H9 (cell line): ENCODE results near the gene AFG1L. TPM values are rescaled to one million over a fixed set of nuclear protein-coding genes. Genes with fewer than 3 reads are reported as not detected.

ENCODE experiments used
- DNase-seq: peaks from one replicate; pipeline ENCODE4 v3.0.0-alpha.2; 2017
- H2AFZ ChIP-seq: one replicate; pipeline ENCODE4 v1.6.1; 2013; ENCODE audit warnings: mild to moderate bottlenecking, low read length, control low read depth, moderate library complexity
- H2AK5ac ChIP-seq: 2 replicates; pipeline ENCODE4 v1.6.1; 2013; ENCODE audit warnings: low read length, control low read depth, mixed read lengths; ENCODE audit not compliant: insufficient read length
- H2BK120ac ChIP-seq: one replicate; pipeline ENCODE4 v1.6.1; 2013; ENCODE audit warnings: low read depth, mild to moderate bottlenecking, low read length, control low read depth, inconsistent platforms; ENCODE audit not compliant: poor library complexity, severe bottlenecking
- H2BK12ac ChIP-seq: 2 replicates; pipeline ENCODE4 v1.6.1; 2013; ENCODE audit warnings: low read length, control low read depth, mixed read lengths, low read depth; ENCODE audit not compliant: insufficient read length
- H2BK15ac ChIP-seq: 2 replicates; pipeline ENCODE4 v1.6.1; 2013; ENCODE audit warnings: low read depth, low read length, control low read depth
- H2BK20ac ChIP-seq: one replicate; pipeline ENCODE4 v1.6.1; 2013; ENCODE audit warnings: low read depth, mild to moderate bottlenecking, low read length, control low read depth, inconsistent platforms; ENCODE audit not compliant: poor library complexity, severe bottlenecking
- H2BK5ac ChIP-seq: 2 replicates; pipeline ENCODE4 v1.6.1; 2013; ENCODE audit warnings: low read length, control low read depth, mixed read lengths; ENCODE audit not compliant: insufficient read length
- H3K14ac ChIP-seq: 2 replicates; pipeline ENCODE4 v1.6.1; 2013; ENCODE audit warnings: low read length, control low read depth; ENCODE audit not compliant: insufficient read depth
- H3K18ac ChIP-seq: 2 replicates; pipeline ENCODE4 v1.6.1; 2013; ENCODE audit warnings: low read depth, mild to moderate bottlenecking, mixed read lengths, low read length, control low read depth; ENCODE audit not compliant: insufficient read length
- H3K23ac ChIP-seq: 2 replicates; pipeline ENCODE4 v1.6.1; 2013; ENCODE audit warnings: low read length, control low read depth, mixed read lengths, low read depth; ENCODE audit not compliant: insufficient read length
- H3K23me2 ChIP-seq: 2 replicates; pipeline ENCODE4 v1.6.1; 2013; ENCODE audit warnings: low read depth, mild to moderate bottlenecking, mixed read lengths, low read length, control low read depth; ENCODE audit not compliant: insufficient read length, poor library complexity, severe bottlenecking
- H3K27ac ChIP-seq: 2 replicates; pipeline ENCODE4 v1.5.1; 2013; ENCODE audit warnings: low read length, control low read depth, mixed read lengths, low read depth; ENCODE audit not compliant: insufficient read length
- H3K27me3 ChIP-seq: 2 replicates; pipeline ENCODE4 v1.6.1; 2013; ENCODE audit warnings: low read length, control low read depth, inconsistent platforms; ENCODE audit not compliant: insufficient read depth
- H3K4ac ChIP-seq: 2 replicates; pipeline ENCODE4 v1.6.1; 2013; ENCODE audit warnings: low read depth, mild to moderate bottlenecking, control low read depth, inconsistent platforms, low read length, moderate library complexity
- H3K4me1 ChIP-seq: 2 replicates; pipeline ENCODE4 v1.6.1; 2013; ENCODE audit warnings: low read length, control low read depth, inconsistent platforms; ENCODE audit not compliant: insufficient read depth
- H3K4me2 ChIP-seq: 2 replicates; pipeline ENCODE4 v1.6.1; 2013; ENCODE audit warnings: low read length, control low read depth, mixed read lengths; ENCODE audit not compliant: insufficient read length, insufficient read depth
- H3K56ac ChIP-seq: 2 replicates; pipeline ENCODE4 v1.6.1; 2013; ENCODE audit warnings: low read depth, mild to moderate bottlenecking, mixed read lengths, low read length, control low read depth; ENCODE audit not compliant: insufficient read length
- H3K79me1 ChIP-seq: 2 replicates; pipeline ENCODE4 v1.6.1; 2013; ENCODE audit warnings: low read depth, mild to moderate bottlenecking, moderate library complexity, low read length, control low read depth, inconsistent platforms; ENCODE audit not compliant: insufficient read depth, poor library complexity, severe bottlenecking
- H3K79me2 ChIP-seq: 2 replicates; pipeline ENCODE4 v1.6.1; 2013; ENCODE audit warnings: low read length, control low read depth, inconsistent platforms; ENCODE audit not compliant: insufficient read depth
- H3K9ac ChIP-seq: 2 replicates; pipeline ENCODE4 v1.6.1; 2013; ENCODE audit warnings: low read length, control low read depth, mixed read lengths; ENCODE audit not compliant: insufficient read length; ENCODE audit errors: extremely low read depth
- H3K9me3 ChIP-seq: one replicate; pipeline ENCODE4 v1.6.1; 2013; ENCODE audit warnings: low read depth, low read length, inconsistent platforms; ENCODE audit not compliant: control insufficient read depth
- H3T11ph ChIP-seq: one replicate; pipeline ENCODE4 v1.6.1; 2013; ENCODE audit warnings: mild to moderate bottlenecking, low read length, control low read depth, inconsistent platforms
- H4K20me1 ChIP-seq: one replicate; pipeline ENCODE4 v1.6.1; 2013; ENCODE audit not compliant: control insufficient read depth, insufficient read length, insufficient read depth
- H4K5ac ChIP-seq: 2 replicates; pipeline ENCODE4 v1.6.1; 2013; ENCODE audit warnings: low read depth, mild to moderate bottlenecking, mixed read lengths, low read length, control low read depth; ENCODE audit not compliant: insufficient read length
- H4K8ac ChIP-seq: replicated peaks from 2 replicates; pipeline ENCODE4 v1.6.1; 2013; ENCODE audit warnings: low read length, control low read depth, mixed read lengths, low read depth; ENCODE audit not compliant: insufficient read length
- H4K91ac ChIP-seq: 2 replicates; pipeline ENCODE4 v1.6.1; 2013; ENCODE audit warnings: low read depth, mild to moderate bottlenecking, moderate library complexity, mixed read lengths, low read length, control low read depth; ENCODE audit not compliant: insufficient read length
- H3K27ac Mint-ChIP-seq, 3 experiments: 2 replicates in 2 of 3; 3 replicates in 1 of 3; pipeline ENCODE4 v1.8.0; 2020 to 2021; ENCODE audit warnings: mixed read lengths in 3 of 3, mild to moderate bottlenecking in 1 of 3, moderate library complexity in 1 of 3
- H3K27me3 Mint-ChIP-seq: 2 replicates; pipeline ENCODE4 v1.8.0; 2021; ENCODE audit warnings: low read depth, mild to moderate bottlenecking, moderate library complexity, mixed read lengths
- H3K36me3 Mint-ChIP-seq, 3 experiments: 2 replicates in 2 of 3; 3 replicates in 1 of 3; pipeline ENCODE4 v1.8.0; 2020 to 2021; ENCODE audit warnings: low read depth in 3 of 3, mixed read lengths in 3 of 3; ENCODE audit not compliant: insufficient read depth in 1 of 3
- H3K4me1 Mint-ChIP-seq, 2 experiments: 2 replicates each; pipeline ENCODE4 v1.8.0; 2020; ENCODE audit warnings: mixed read lengths in 2 of 2
- H3K4me3 Mint-ChIP-seq, 2 experiments: 2 replicates in 1 of 2; 3 replicates in 1 of 2; pipeline ENCODE4 v1.8.0; 2020 to 2021; ENCODE audit warnings: mild to moderate bottlenecking in 2 of 2, mixed read lengths in 2 of 2, moderate library complexity in 1 of 2
- H3K9me3 Mint-ChIP-seq, 2 experiments: 2 replicates in 1 of 2; 3 replicates in 1 of 2; pipeline ENCODE4 v1.8.0; 2020; ENCODE audit warnings: mild to moderate bottlenecking in 2 of 2, mixed read lengths in 2 of 2, moderate library complexity in 1 of 2
- CTCF ChIP-seq: fragments of 200-600 bp; sonication (generic); conservative IDR thresholded peaks from 3 replicates; pipeline ENCODE4 v1.8.0; 2021; ENCODE audit warnings: antibody characterized with exemption, mild to moderate bottlenecking
- WGBS: extraction: QIAGEN DNeasy Blood & Tissue Kit; methylation state at CpG from one replicate; pipeline ENCODE4 v1.1.7; 2013; ENCODE audit warnings: missing lambda C conversion rate, low lambda C conversion rate, mixed read lengths; ENCODE audit not compliant: insufficient read length; ENCODE audit errors: extremely low coverage; 5-methylcytosine and 5-hydroxymethylcytosine counted together
- total RNA-seq: library from RNA; stranded (reverse); gene quantifications from 2 replicates; pipeline ENCODE4 v1.2.1, GENCODE V29; 2021

The AFG1L gene
- total RNA-seq, 1 experiment from 2014 or later, result 4.7 TPM

- H3K4me1 Mint-ChIP-seq, result peaks cover 15 to 23% of the 10 kb centered on the region in 2 experiments
These were observed 168.9 kb downstream of the AFG1L start for GRCh38 chr6:108463784-108464183.

More at GRCh38 chr6:108463784-108464183, 168.9 kb downstream of the AFG1L start:
- no peaks in the 10 kb centered on the region for H4K20me1 ChIP-seq
- no peak overlapping the region for H3K18ac ChIP-seq
- no peak overlapping the region for H3K23ac ChIP-seq
- H3K79me1 ChIP-seq, result no peaks in the 10 kb centered on the region
- H2AK5ac ChIP-seq, result no peak overlapping the region
- no peaks in the 10 kb centered on the region; the same call in 1 of the 2 replicates for H3K4me1 ChIP-seq
- H3K79me2 ChIP-seq, result no peaks in the 10 kb centered on the region
- H3K4me2 ChIP-seq, result no peak overlapping the region
- no peak overlapping the region for H3T11ph ChIP-seq
- H4K5ac ChIP-seq, result no peak overlapping the region
- no peak for TF ChIP-seq CTCF
- no peak overlapping the region for H3K4me3 Mint-ChIP-seq
- H3K9me3 ChIP-seq, result no peaks in the 10 kb centered on the region
- H3K27me3 Mint-ChIP-seq, result no peaks in the 10 kb centered on the region
- DNase-seq, result no peak
- H4K91ac ChIP-seq, result no peak overlapping the region
- H3K4ac ChIP-seq, result no peak overlapping the region
- no peak overlapping the region for H3K56ac ChIP-seq
- no peak overlapping the region for H4K8ac ChIP-seq
- H2BK12ac ChIP-seq, result no peak overlapping the region
- H3K27ac Mint-ChIP-seq, result no peak overlapping the region
- no peaks in the 10 kb centered on the region for H3K9me3 Mint-ChIP-seq
- no peaks in the 10 kb centered on the region for H3K27me3 ChIP-seq
- no CpG with 5 or more reads among the region's 4 CpGs for WGBS
- H3K36me3 Mint-ChIP-seq, result no peaks in the 10 kb centered on the region
- H2BK15ac ChIP-seq, result no peak overlapping the region
- H2BK20ac ChIP-seq, result no peak overlapping the region
- H2AFZ ChIP-seq, result no peak overlapping the region
- H3K23me2 ChIP-seq, result no peaks in the 10 kb centered on the region
- H2BK5ac ChIP-seq, result no peak overlapping the region
- H3K9ac ChIP-seq, result no peak overlapping the region
- no peak overlapping the region for H3K27ac ChIP-seq
- H2BK120ac ChIP-seq, result no peak overlapping the region
- H3K14ac ChIP-seq, result no peak overlapping the region
